A549 (cell line): ENCODE measurements around the gene APBA1.

Experiments used
- EP300 ChIP-seq, 2 experiments: fragments of >200 bp; sonication (Bioruptor Twin); formaldehyde crosslinking; IDR thresholded peaks; 2 replicates in 1 of 2; 3 replicates in 1 of 2; pipeline ENCODE4 v1.6.1; 2016 to 2017
- POLR2A ChIP-seq: IDR thresholded peaks from 2 replicates; pipeline ENCODE4 v1.6.1; 2012; ENCODE audit warnings: mild to moderate bottlenecking, low read length

GRCh38 chr9:69632768-69633167, 39.4 kb downstream of the APBA1 start:
- TF ChIP-seq EP300 (IDR thresholded peaks at IDR 0.05), result no peak
- no peak for TF ChIP-seq POLR2A
